NCI-H187 (cell line): ENCODE measurements around the gene ZNF334.

Source experiments
- DNase-seq, 2 experiments: peaks; one replicate each; lab custom pipeline; 2025; lab: John Stamatoyannopoulos, UW

The ZNF334 gene

GRCh38 chr20:46512943-46513844, at the start of gene ZNF334:
TSS of gene ZNF334 (minus strand) at chr20:46513559. CDS start at chr20:46512102, 1,457 bp downstream.
- DNase-seq, result peak; percentile 7 to 18

- DNase-seq, result peak in 1 of 2 experiments; percentile 12
These were observed 49.2 kb upstream of the ZNF334 start for GRCh38 chr20:46562373-46563169.

GRCh38 chr20:46562009-46562372, 48.6 kb upstream of the ZNF334 start:
- no peak for DNase-seq

GRCh38 chr20:46559685-46560440, 46.5 kb upstream of the ZNF334 start:
- no peak for DNase-seq

GRCh38 chr20:46559001-46559400, 45.6 kb upstream of the ZNF334 start:
- DNase-seq, result no peak

- DNase-seq, result no peak
These were observed 45.2 kb upstream of the ZNF334 start for GRCh38 chr20:46558511-46558959.

GRCh38 chr20:46557231-46557956, 44.0 kb upstream of the ZNF334 start:
- no peak for DNase-seq

- no peak for DNase-seq
These were observed 42.1 kb upstream of the ZNF334 start for GRCh38 chr20:46555370-46555956.

GRCh38 chr20:46554828-46555227, 41.5 kb upstream of the ZNF334 start:
- DNase-seq, result no peak

GRCh38 chr20:46553926-46554325, 40.6 kb upstream of the ZNF334 start:
- DNase-seq, result no peak

- DNase-seq, result no peak
These were observed 39.4 kb upstream of the ZNF334 start for GRCh38 chr20:46552460-46553420.

- no peak for DNase-seq
These were observed 38.4 kb upstream of the ZNF334 start for GRCh38 chr20:46551522-46552381.

- DNase-seq, result no peak
These were observed 37.1 kb upstream of the ZNF334 start, which contains the start of gene OCSTAMP for GRCh38 chr20:46550461-46550860. TSS of gene OCSTAMP (minus strand) at chr20:46550654. CDS start at chr20:46550560, 94 bp downstream.

- DNase-seq, result no peak
These were observed 36.0 kb upstream of the ZNF334 start for GRCh38 chr20:46549188-46549972.

GRCh38 chr20:46548688-46549087, 35.3 kb upstream of the ZNF334 start:
- no peak for DNase-seq

- DNase-seq, result no peak
These were observed 34.6 kb upstream of the ZNF334 start for GRCh38 chr20:46547995-46548394.

GRCh38 chr20:46546936-46547335, 33.6 kb upstream of the ZNF334 start:
- no peak for DNase-seq

- DNase-seq, result no peak
These were observed 32.9 kb upstream of the ZNF334 start for GRCh38 chr20:46546298-46546697.
